PC-9 (cell line): ENCODE data around the gene AUTS2. TPM values are rescaled to one million over a fixed set of nuclear protein-coding genes. Genes with fewer than 3 reads are reported as not detected.
A peak's percentile ranks its signal among the peaks of the same experiment; 100 is the strongest.

Source experiments
- BruUV-seq: library from RNA; stranded (reverse); fragments of 400-500 nt; replicated peaks from 2 replicates; lab custom pipeline; 2021; lab: Mats Ljungman, UMichigan
- CTCF ChIA-PET: fragments of 300-600 bp; sonication (Branson Sonifier 250); formaldehyde crosslinking; loops from one replicate; lab custom pipeline; 2022; ENCODE audit warnings: antibody characterized with exemption; lab: Charles Lee
- POLR2A ChIA-PET: fragments of 300-600 bp; sonication (Branson Sonifier 250); formaldehyde crosslinking; loops from one replicate; lab custom pipeline; 2022; ENCODE audit warnings: antibody characterized with exemption; ENCODE audit not compliant: unreplicated experiment; lab: Charles Lee
- DNase-seq, 2 experiments: peaks; one replicate each; pipeline versions ENCODE4 v3.0.0 to v3.0.0-alpha.2; 2015 to 2022; ENCODE audit warnings: mixed read lengths in 1 of 2
- H2AFZ ChIP-seq: fragments of 200-600 bp; sonication (generic); 2 replicates; pipeline ENCODE4 v1.8.1; 2017; ENCODE audit warnings: antibody characterized with exemption
- H3F3A ChIP-seq: fragments of 200-600 bp; sonication (generic); 2 replicates; pipeline ENCODE4 v1.8.1; 2017; ENCODE audit warnings: antibody characterized with exemption, mild to moderate bottlenecking, low read depth; ENCODE audit not compliant: insufficient read depth
- H3K27ac ChIP-seq: fragments of 200-600 bp; sonication (generic); 2 replicates; pipeline ENCODE4 v1.6.1; 2016; ENCODE audit warnings: mixed run types
- H3K27me3 ChIP-seq: fragments of 200-600 bp; sonication (generic); 2 replicates; pipeline ENCODE4 v1.6.1; 2016; ENCODE audit warnings: low read depth, mixed run types; ENCODE audit not compliant: insufficient read depth
- H3K36me3 ChIP-seq: fragments of 200-600 bp; sonication (generic); 2 replicates; pipeline ENCODE4 v1.6.1; 2016; ENCODE audit warnings: low read depth, mixed run types
- H3K4me1 ChIP-seq: fragments of 200-600 bp; sonication (generic); replicated peaks from 2 replicates; pipeline ENCODE4 v1.6.1; 2016; ENCODE audit warnings: mixed run types; ENCODE audit not compliant: insufficient read depth
- H3K4me2 ChIP-seq: fragments of 200-600 bp; sonication (generic); 2 replicates; pipeline ENCODE4 v1.6.1; 2017; ENCODE audit warnings: mixed run types
- H3K4me3 ChIP-seq: fragments of 200-600 bp; sonication (generic); 2 replicates; pipeline ENCODE4 v1.6.1; 2016; ENCODE audit warnings: mixed run types
- H3K79me2 ChIP-seq: fragments of 200-600 bp; sonication (generic); 2 replicates; pipeline ENCODE4 v1.6.1; 2017; ENCODE audit warnings: low read depth, mixed run types
- H3K9me2 ChIP-seq: fragments of 200-600 bp; sonication (generic); 2 replicates; pipeline ENCODE4 v1.8.1; 2017; ENCODE audit warnings: mild to moderate bottlenecking; ENCODE audit not compliant: insufficient read depth
- H3K9me3 ChIP-seq: fragments of 200-600 bp; sonication (generic); 2 replicates; pipeline ENCODE4 v1.8.1; 2016; ENCODE audit warnings: low read depth; ENCODE audit not compliant: insufficient read depth
- H4K20me1 ChIP-seq: fragments of 200-600 bp; sonication (generic); 2 replicates; pipeline ENCODE4 v1.8.1; 2017; ENCODE audit not compliant: insufficient read depth
- EZH2 ChIP-seq: fragments of 200-600 bp; sonication (generic); IDR thresholded peaks from 2 replicates; pipeline ENCODE4 v1.8.0; 2017; ENCODE audit warnings: antibody characterized with exemption, low read depth
- intact Hi-C: fragments of 100-400 bp; cut with micrococcal nuclease; formaldehyde crosslinking; loops from one replicate; pipeline ENCODE4 v1.10.0; 2022; ENCODE audit not compliant: unreplicated experiment
- total RNA-seq: library from RNA; stranded (reverse); gene quantifications from 2 replicates; pipeline ENCODE4 v1.2.3, GENCODE V29; 2021
- TF ChIP-seq, protein P1 (sequence below): fragments of 200-600 bp; sonication (generic); conservative IDR thresholded peaks from 2 replicates; pipeline ENCODE4 v1.6.1; 2017; ENCODE audit warnings: mixed run types, antibody characterized with exemption, mild to moderate bottlenecking, moderate library complexity

AUTS2 gene
- total RNA-seq, 1 experiment from 2014 or later, result not detected

DNA sequence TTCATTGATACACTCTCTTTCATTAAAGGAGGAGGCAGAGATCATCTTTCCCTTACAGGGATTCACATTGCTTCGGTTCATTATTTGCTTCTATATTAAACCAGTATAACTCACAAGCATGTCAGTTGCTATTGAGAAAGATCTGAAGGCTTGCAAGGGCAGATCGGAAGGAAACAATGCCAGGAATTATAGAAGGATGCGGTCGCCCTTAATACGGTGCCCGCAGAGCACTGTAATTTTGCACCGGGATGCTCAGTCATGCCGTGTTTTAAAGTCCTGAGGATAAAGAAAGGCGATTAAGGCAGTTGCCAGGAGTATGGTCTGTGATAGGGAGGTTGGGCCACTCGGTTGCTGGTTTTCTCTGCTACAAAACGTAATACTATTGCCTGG is 1183.6 kb downstream of the AUTS2 start:
- Histone ChIP-seq H2AFZ (no peak overlapping the region), H3K4me3 (no peak overlapping the region), H3K27me3 (peaks cover 80% of the 10 kb centered on the region), H3K27ac (no peak overlapping the region), H4K20me1 (no peaks in the 10 kb centered on the region), H3F3A (no peaks in the 10 kb centered on the region), H3K4me2 (no peak overlapping the region), H3K36me3 (no peaks in the 10 kb centered on the region), H3K4me1 (no peaks in the 10 kb centered on the region), H3K9me3 (no peaks in the 10 kb centered on the region), H3K79me2 (no peaks in the 10 kb centered on the region), H3K9me2 (no peaks in the 10 kb centered on the region)
- no TSS peak for BruUV-seq
- TF ChIP-seq EZH2, result no peak
- TF ChIP-seq, protein P1, sequence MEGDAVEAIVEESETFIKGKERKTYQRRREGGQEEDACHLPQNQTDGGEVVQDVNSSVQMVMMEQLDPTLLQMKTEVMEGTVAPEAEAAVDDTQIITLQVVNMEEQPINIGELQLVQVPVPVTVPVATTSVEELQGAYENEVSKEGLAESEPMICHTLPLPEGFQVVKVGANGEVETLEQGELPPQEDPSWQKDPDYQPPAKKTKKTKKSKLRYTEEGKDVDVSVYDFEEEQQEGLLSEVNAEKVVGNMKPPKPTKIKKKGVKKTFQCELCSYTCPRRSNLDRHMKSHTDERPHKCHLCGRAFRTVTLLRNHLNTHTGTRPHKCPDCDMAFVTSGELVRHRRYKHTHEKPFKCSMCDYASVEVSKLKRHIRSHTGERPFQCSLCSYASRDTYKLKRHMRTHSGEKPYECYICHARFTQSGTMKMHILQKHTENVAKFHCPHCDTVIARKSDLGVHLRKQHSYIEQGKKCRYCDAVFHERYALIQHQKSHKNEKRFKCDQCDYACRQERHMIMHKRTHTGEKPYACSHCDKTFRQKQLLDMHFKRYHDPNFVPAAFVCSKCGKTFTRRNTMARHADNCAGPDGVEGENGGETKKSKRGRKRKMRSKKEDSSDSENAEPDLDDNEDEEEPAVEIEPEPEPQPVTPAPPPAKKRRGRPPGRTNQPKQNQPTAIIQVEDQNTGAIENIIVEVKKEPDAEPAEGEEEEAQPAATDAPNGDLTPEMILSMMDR, result no peak
- intact Hi-C loops, result no loop called here
- DNase-seq, result peak in 1 of 2 experiments; percentile 29
- ChIA-PET CTCF (no interaction called here), POLR2A (no interaction called here)

DNA sequence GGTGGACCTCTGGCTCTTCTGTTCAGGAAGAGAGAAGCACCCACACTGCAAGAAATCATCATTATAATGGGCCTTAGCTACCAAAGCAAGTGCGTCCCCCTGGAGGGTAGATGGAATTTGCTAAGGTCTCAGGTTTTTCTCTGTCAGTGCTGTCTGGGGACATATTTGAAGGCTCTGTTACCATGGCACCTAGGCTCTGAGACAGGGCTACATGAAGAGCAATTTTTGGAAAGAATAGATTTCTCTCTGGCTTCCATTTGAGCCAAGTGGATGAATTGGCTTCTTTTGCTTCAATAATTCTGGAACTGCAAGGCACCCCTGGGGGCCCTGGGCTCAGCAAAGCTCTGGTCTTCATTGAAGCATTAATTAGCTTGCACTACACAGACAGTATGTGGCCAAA is 1184.5 kb downstream of the AUTS2 start:
- DNase-seq, result peak in 1 of 2 experiments; percentile 12
- ChIA-PET POLR2A (no interaction called here), CTCF (no interaction called here)
- no TSS peak for BruUV-seq
- Histone ChIP-seq H4K20me1 (no peaks in the 10 kb centered on the region), H3K79me2 (no peaks in the 10 kb centered on the region), H3K36me3 (no peaks in the 10 kb centered on the region), H3F3A (no peaks in the 10 kb centered on the region), H3K27me3 (peaks cover 82% of the 10 kb centered on the region), H3K27ac (no peak overlapping the region), H3K9me3 (no peaks in the 10 kb centered on the region), H3K9me2 (no peaks in the 10 kb centered on the region), H2AFZ (no peak overlapping the region), H3K4me3 (no peak overlapping the region), H3K4me1 (no peaks in the 10 kb centered on the region), H3K4me2 (no peak overlapping the region)
- intact Hi-C loops, result no loop called here
- TF ChIP-seq, protein P1, result no peak
- no peak for TF ChIP-seq EZH2

DNA sequence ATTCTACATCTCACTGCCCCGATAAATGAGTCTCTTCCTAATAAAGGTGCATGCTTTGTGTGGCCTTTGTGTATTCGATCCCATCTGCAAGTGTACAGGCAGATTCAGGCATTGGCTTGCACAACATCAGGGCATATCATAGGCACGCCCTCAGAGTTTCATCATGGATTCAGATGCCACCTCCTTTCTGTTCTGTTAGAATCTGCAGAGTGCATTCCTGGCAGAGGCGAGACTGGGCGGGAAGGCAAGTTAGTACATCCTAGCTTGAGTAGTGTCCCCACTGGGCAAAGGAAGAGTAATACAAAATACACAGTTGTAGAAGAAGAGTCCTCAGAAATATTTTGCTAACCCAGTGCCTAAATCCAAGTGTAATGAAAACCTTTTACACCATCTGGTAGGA is 1187.2 kb downstream of the AUTS2 start:
- H3K9me2 ChIP-seq, result no peaks in the 10 kb centered on the region
- TF ChIP-seq, protein P1, result no peak
- TF ChIP-seq EZH2, result no peak
- no TSS peak for BruUV-seq
- ChIA-PET POLR2A (no interaction called here), CTCF (no interaction called here)
- no peak overlapping the region for H3K27ac ChIP-seq
- no peak overlapping the region for H3K4me3 ChIP-seq
- no peak overlapping the region for H3K4me2 ChIP-seq
- no peaks in the 10 kb centered on the region for H3K36me3 ChIP-seq
- intact Hi-C loops, result no loop called here
- H4K20me1 ChIP-seq, result no peaks in the 10 kb centered on the region
- peaks cover 79% of the 10 kb centered on the region for H3K27me3 ChIP-seq
- no peaks in the 10 kb centered on the region for H3K79me2 ChIP-seq
- no peaks in the 10 kb centered on the region for H3F3A ChIP-seq
- H3K4me1 ChIP-seq, result no peaks in the 10 kb centered on the region
- DNase-seq, result no peak
- no peak overlapping the region for H2AFZ ChIP-seq
- no peaks in the 10 kb centered on the region for H3K9me3 ChIP-seq
